Tibial nerve (tissue), 4 donors: Measurements from ENCODE around the gene ZNRF3. TPM values are rescaled to one million over a fixed set of nuclear protein-coding genes. Genes with fewer than 3 reads are reported as not detected.

Source experiments
- DNase-seq, 2 donors: peaks; one replicate each; pipeline ENCODE4 v3.0.0-alpha.2; 2019; ENCODE audit warnings: low spot score in 2 of 2
- H3K27ac ChIP-seq, 4 donors: fragments of 200-600 bp; sonication (generic) in 3 of 4; one replicate each; pipeline ENCODE4 v1.5.1; 2017 to 2019; ENCODE audit warnings: mild to moderate bottlenecking in 1 of 4
- H3K27me3 ChIP-seq, 2 donors: fragments of 200-600 bp; sonication (generic) in 1 of 2; one replicate each; pipeline versions ENCODE4 v1.5.1 to v1.6.0; 2017 to 2019
- H3K36me3 ChIP-seq, 3 donors: fragments of 200-600 bp; sonication (generic); one replicate each; pipeline ENCODE4 v1.5.1; 2018 to 2019
- H3K4me1 ChIP-seq, 4 donors: fragments of 200-600 bp; sonication (generic) in 3 of 4; one replicate each; pipeline ENCODE4 v1.5.1; 2017 to 2019
- H3K4me3 ChIP-seq, 4 donors: fragments of 200-600 bp; sonication (generic) in 3 of 4; one replicate each; pipeline ENCODE4 v1.5.1; 2017 to 2019; ENCODE audit warnings: mild to moderate bottlenecking in 1 of 4, moderate library complexity in 1 of 4
- H3K9me3 ChIP-seq, 4 donors: fragments of 200-600 bp; sonication (generic) in 3 of 4; one replicate each; pipeline ENCODE4 v1.5.1; 2017 to 2019
- CTCF ChIP-seq, 5 experiments: fragments of 200-600 bp in 3 of 5; fragments of 450-650 bp in 2 of 5; sonication (generic) in 3 of 5; IDR thresholded peaks; one replicate each; pipeline ENCODE4 v1.5.1; 2016 to 2019; ENCODE audit warnings: antibody characterized with exemption in 5 of 5, mild to moderate bottlenecking in 3 of 5, moderate library complexity in 2 of 5
- EP300 ChIP-seq, 2 donors: sonication (generic); formaldehyde crosslinking; IDR thresholded peaks; one replicate each; pipeline ENCODE4 v1.6.1; 2017; ENCODE audit warnings: antibody characterized with exemption in 2 of 2, mild to moderate bottlenecking in 1 of 2
- POLR2A ChIP-seq, 2 donors: fragments of 450-650 bp; IDR thresholded peaks; one replicate each; pipeline ENCODE4 v1.6.1; 2017; ENCODE audit warnings: antibody characterized with exemption in 2 of 2, mild to moderate bottlenecking in 2 of 2, moderate library complexity in 2 of 2
- WGBS, 2 donors: methylation state at CpG; one replicate each; pipeline ENCODE4 v1.1.5; 2018; 5-methylcytosine and 5-hydroxymethylcytosine counted together
- total RNA-seq, 4 donors: library from RNA; depleted of rRNA; stranded (reverse); fragments of >200 nt; gene quantifications; one replicate each; pipeline ENCODE4 v1.1.0, GENCODE V29; 2016

ZNRF3 gene
- total RNA-seq, 4 donors from 2014 or later, result 18.0 to 37.9 (median 23.5) TPM

GRCh38 chr22:28953976-28954880 is 70.9 kb downstream of the ZNRF3 start:
- Histone ChIP-seq H3K27me3 (no peaks in the 10 kb centered on the region), H3K9me3 (no peaks in the 10 kb centered on the region), H3K36me3 (no peaks in the 10 kb centered on the region), H3K4me3 (no peak overlapping the region), H3K4me1 (peaks cover 3 to 79% (median 23%) of the 10 kb centered on the region in 4 donors), H3K27ac (peak overlapping the region in 2 of 4 donors; percentile 65 to 66)
- TF ChIP-seq CTCF (IDR thresholded peaks at IDR 0.05) (no peak), EP300 (IDR thresholded peaks at IDR 0.05) (no peak), POLR2A (IDR thresholded peaks at IDR 0.05) (no peak)
- WGBS, 2 donors, result 91 to 96% methylated on average over 6 of the region's 6 CpGs
- no peak for DNase-seq

- Histone ChIP-seq H3K27ac (no peak overlapping the region), H3K36me3 (no peaks in the 10 kb centered on the region), H3K4me3 (no peak overlapping the region), H3K9me3 (no peaks in the 10 kb centered on the region), H3K27me3 (no peaks in the 10 kb centered on the region), H3K4me1 (peaks cover 3 to 67% (median 23%) of the 10 kb centered on the region in 4 donors)
- no peak for DNase-seq
- TF ChIP-seq POLR2A (IDR thresholded peaks at IDR 0.05) (no peak), EP300 (IDR thresholded peaks at IDR 0.05) (no peak), CTCF (IDR thresholded peaks at IDR 0.05) (no peak)
- whole genome bisulfite sequencing, 2 donors, result 83 to 85% methylated on average over 5 of the region's 5 CpGs
These were observed 72.4 kb downstream of the ZNRF3 start for GRCh38 chr22:28955817-28956216.

GRCh38 chr22:28956506-28956905 is 73.1 kb downstream of the ZNRF3 start:
- Histone ChIP-seq H3K9me3 (no peaks in the 10 kb centered on the region), H3K36me3 (no peaks in the 10 kb centered on the region), H3K27me3 (no peaks in the 10 kb centered on the region), H3K27ac (peak overlapping the region in 1 of 4 donors; percentile 38), H3K4me1 (peaks cover 3 to 60% (median 21%) of the 10 kb centered on the region in 4 donors), H3K4me3 (no peak overlapping the region)
- WGBS, 2 donors, result 89 to 93% methylated on average over 1 of the region's 1 CpG
- TF ChIP-seq EP300 (IDR thresholded peaks at IDR 0.05) (no peak), CTCF (IDR thresholded peaks at IDR 0.05) (no peak), POLR2A (IDR thresholded peaks at IDR 0.05) (no peak)
- no peak for DNase-seq

- no peaks in the 10 kb centered on the region for H3K27me3 ChIP-seq
- H3K4me1 ChIP-seq, result peaks cover 3 to 48% (median 10%) of the 10 kb centered on the region in 4 donors
- TF ChIP-seq EP300 (IDR thresholded peaks at IDR 0.05) (peak in 1 of 2 donors; percentile 55), CTCF (IDR thresholded peaks at IDR 0.05) (no peak)
- H3K4me3 ChIP-seq, result no peak overlapping the region
- WGBS, 2 donors, result 41 to 51% methylated on average over 5 of the region's 5 CpGs
- H3K9me3 ChIP-seq, result no peaks in the 10 kb centered on the region
- H3K27ac ChIP-seq, result peak overlapping the region in 3 of 4 donors; percentile 43 to 73 (median 55)
- no peak for DNase-seq
- H3K36me3 ChIP-seq, result no peaks in the 10 kb centered on the region
These were observed 75.2 kb downstream of the ZNRF3 start for GRCh38 chr22:28958611-28959010.

GRCh38 chr22:28962042-28962554 is 78.7 kb downstream of the ZNRF3 start:
- DNase-seq, result no peak
- no peak overlapping the region for H3K27ac ChIP-seq
- H3K27me3 ChIP-seq, result no peaks in the 10 kb centered on the region
- H3K36me3 ChIP-seq, result no peaks in the 10 kb centered on the region
- no peaks in the 10 kb centered on the region for H3K9me3 ChIP-seq
- 98% methylated on average over 3 of the region's 3 CpGs for WGBS, 2 donors
- H3K4me1 ChIP-seq, result peaks cover 0 to 31% (median 4%) of the 10 kb centered on the region in 4 donors
- TF ChIP-seq CTCF (IDR thresholded peaks at IDR 0.05), result no peak
- no peak for TF ChIP-seq POLR2A (IDR thresholded peaks at IDR 0.05)
- TF ChIP-seq EP300 (IDR thresholded peaks at IDR 0.05), result no peak
- no peak overlapping the region for H3K4me3 ChIP-seq
